Right kidney (tissue), 1 donor: ENCODE results near the gene MATN4.

Experiments used
- DNase-seq: peaks from one replicate; pipeline ENCODE4 v3.0.0-alpha.2; 2016

Gene MATN4

DNA sequence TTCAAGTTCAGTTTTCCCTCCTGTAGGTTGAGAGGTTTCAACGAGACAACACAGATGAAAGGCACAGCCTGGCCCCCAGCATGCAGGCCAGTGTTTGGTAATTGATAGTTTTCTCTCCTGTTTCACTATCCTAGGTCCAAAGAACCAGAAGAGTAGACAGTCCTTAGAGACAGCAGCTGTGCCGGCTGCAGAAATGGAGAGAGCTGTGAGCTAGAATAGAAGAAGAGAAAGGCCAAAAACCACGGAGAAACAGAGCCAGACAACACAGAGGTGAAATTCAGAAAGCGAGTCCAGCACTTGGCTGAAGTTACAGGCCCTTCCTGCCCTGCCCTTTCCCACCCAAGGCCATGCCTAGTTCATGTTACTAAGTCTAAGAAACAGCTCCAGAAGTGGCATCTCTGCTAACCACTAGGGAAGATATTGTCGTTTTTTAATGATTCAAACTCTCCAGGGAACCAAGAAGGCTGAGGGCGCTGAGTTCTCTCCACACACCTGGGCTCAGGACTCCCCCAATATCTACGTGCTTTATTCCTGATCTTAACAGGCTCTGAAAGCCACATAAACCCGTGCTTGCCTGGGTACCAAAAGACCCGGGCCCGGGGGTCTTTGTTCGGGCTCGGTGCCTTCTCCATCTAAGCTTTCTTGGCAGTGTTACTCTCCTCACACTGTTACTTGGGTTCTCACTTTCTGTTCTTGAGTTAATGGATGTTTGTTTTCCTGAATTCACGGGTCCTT lies 18.0 kb downstream of the MATN4 start:
- DNase-seq = no peak

GRCh38 chr20:45288860-45289259 lies 19.2 kb downstream of the MATN4 start:
- DNase-seq = no peak

- DNase-seq = no peak
Measured at GRCh38 chr20:45288376-45288775, 19.7 kb downstream of the MATN4 start.

- no peak for DNase-seq
Measured at GRCh38 chr20:45283551-45284057, 24.5 kb downstream of the MATN4 start.

- no peak for DNase-seq
Measured at GRCh38 chr20:45282700-45283550, 25.2 kb downstream of the MATN4 start.

DNA sequence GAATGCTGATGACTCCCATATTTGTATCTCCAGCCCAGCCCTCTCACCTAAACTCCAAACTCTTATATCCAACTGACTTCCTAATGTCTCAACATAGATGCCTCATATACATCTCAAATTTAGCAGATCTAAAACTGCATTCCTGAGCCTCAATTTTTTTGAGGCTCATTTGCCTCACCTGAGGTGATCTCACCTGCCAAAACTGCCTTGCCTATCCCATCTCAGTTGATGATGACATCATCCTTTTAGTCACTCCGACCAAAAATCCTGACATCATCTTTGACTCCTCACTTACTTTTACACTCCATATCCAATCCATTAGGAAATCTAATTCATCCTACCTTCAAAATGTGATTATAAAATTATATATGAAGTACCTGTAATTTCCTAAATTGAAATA lies 28.1 kb downstream of the MATN4 start:
- no peak for DNase-seq

GRCh38 chr20:45275338-45275737 lies 32.8 kb downstream of the MATN4 start:
- no peak for DNase-seq

GRCh38 chr20:45269754-45270270 lies 38.3 kb downstream of the MATN4 start:
- no peak for DNase-seq

DNA sequence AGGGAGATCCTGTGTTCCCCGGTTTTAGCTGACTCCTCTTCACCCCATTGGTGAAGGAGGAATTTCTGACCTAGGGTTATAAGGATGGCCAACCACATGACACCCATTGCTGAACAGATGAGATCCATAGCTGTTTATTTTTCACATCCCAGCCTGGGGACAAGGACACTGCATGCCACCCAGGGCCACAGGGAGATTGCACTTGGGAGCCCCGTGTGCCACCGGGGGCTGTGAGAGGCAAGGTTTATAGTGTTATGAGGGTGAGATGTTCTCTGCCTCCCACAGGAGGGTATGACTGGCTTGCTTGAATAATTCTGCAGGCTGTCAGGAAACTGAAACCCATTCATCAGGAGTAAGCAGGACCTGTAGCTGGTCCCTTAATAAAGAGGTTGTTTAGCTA lies 39.0 kb downstream of the MATN4 start:
- no peak for DNase-seq

- DNase-seq = no peak
Measured at GRCh38 chr20:45268531-45268930, 39.6 kb downstream of the MATN4 start.

DNA sequence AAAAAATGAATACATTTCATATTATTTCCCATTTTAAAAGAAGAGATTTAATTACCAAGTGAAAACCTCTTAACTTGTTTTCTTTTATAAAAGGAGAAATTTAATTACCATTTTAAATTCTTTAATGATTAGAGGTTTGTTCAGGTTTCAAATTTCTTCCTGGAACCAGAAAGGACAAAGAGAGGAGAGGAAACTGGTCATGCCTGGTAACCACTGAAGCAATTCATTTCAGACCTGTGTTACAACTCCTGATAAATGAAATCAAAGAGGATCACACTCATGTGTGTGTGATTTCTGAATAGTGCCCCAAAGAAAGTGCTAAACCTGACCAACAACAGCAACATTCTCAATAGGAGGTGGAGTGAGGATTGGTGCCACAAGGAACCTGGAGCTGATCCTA lies 41.1 kb downstream of the MATN4 start:
- no peak for DNase-seq

- no peak for DNase-seq
Measured at GRCh38 chr20:45263556-45264266, 44.4 kb downstream of the MATN4 start.

DNA sequence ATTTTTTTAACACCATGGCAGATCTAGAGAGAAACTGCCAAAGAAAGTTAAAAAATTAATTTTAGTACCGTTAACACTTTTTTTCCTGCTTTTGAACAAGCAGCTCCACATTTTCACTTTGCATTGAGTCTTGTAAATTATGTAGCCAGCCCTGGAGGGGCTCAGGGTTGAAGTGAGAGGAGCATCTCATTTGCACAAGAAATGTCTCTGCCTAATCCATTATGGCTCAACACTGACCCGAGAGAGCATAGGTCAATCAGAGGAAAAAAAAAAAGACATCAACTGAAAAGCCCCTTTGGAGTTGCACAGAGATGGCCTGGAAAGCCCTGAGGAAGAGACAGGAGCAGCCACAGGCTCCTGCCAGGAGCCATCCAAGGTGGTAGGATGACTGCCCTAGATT lies 49.4 kb downstream of the MATN4 start:
- no peak for DNase-seq

DNA sequence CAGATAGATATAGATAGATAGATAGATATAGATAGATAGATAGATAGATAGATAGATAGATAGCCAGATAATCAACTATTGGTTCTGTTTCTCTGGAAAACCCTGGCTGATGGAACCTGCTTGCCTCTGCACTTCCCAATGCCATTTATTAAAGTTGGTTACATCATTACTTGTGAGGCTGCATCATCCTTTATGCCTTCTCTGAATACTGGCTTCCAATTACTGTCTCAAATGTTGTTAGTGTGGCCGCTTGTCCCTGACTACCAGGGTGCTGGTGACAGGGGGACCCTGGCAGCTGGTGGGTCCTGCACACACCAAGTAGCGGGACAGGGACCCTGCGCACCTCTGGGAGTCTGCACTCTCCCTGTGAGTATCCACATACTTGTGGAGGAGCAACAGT lies 49.8 kb downstream of the MATN4 start:
- no peak for DNase-seq

- no peak for DNase-seq
Measured at GRCh38 chr20:45257711-45258110, 50.4 kb downstream of the MATN4 start.

GRCh38 chr20:45257161-45257560 lies 50.9 kb downstream of the MATN4 start:
- no peak for DNase-seq

- DNase-seq = no peak
Measured at GRCh38 chr20:45254383-45255262, 53.5 kb downstream of the MATN4 start, which contains the start of gene SLPI. SLPI (minus strand) TSS chr20:45254564; CDS start chr20:45254543, 21 bp downstream.

DNA sequence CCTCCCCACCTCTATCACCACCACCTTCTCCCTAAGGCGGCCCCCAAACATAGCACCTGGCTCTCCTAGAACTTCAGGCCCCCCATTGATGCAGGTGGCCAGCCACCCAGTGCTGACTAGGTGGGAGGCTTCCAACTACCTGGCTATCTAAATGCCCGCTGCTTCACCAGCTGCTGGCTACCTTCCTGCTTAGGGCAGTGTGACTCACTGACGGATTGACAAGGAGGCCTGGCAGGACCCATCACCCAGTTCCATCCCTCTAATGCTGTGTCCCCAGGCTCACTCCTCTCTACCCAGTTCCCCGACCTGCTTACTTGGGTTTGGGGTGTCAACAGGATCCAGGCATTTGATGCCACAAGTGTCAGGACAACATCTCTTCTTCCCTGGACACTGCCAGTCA lies 54.8 kb downstream of the MATN4 start:
- no peak for DNase-seq

- DNase-seq = no peak
Measured at GRCh38 chr20:45251884-45252560, 56.1 kb downstream of the MATN4 start.

DNA sequence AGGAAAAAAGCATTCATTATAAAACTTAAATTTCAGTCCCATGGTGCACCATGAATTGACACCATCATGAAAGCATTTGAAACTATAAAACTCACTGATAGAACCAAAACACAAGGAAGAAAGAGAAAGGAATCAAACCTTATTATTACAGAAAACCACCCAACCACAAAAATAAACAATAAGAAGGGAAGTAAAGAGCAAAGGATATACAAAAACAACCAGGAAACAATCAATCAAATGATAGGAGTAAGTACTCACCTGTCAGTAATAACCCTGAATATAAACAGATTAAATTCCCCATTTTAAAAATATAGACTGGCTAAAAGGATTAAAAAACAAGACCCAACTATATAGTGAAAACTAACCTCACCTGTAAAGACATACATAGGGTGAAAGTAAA lies 59.5 kb downstream of the MATN4 start:
- DNase-seq = no peak

- no peak for DNase-seq
Measured at GRCh38 chr20:45247865-45248264, 60.2 kb downstream of the MATN4 start.
